Adipose tissue (tissue), 3 donors: ENCODE results near the gene BCAS1. TPM values are rescaled to one million over a fixed set of nuclear protein-coding genes. Genes with fewer than 3 reads are reported as not detected.

Source experiments
- H3K27ac ChIP-seq: one replicate; pipeline ENCODE4 v1.5.1; 2013; ENCODE audit warnings: low read depth, low read length
- WGBS, 3 donors: extraction: QIAGEN DNeasy Blood & Tissue Kit; methylation state at CpG; one replicate each; pipeline ENCODE4 v1.1.7; 2013; 5-methylcytosine and 5-hydroxymethylcytosine counted together
- polyA plus RNA-seq, 3 donors: library from polyadenylated mRNA; stranded (reverse); fragments of 200-250 nt; gene quantifications; one replicate each; pipeline ENCODE4 v1.2.3, GENCODE V29; 2013
- donor health status: healthy with polysubstance abuse.
- donor health status: Bipolar disorder and iron deficiency.
- donor health status: healthy.

BCAS1 gene
- polyA plus RNA-seq, 3 donors, result 0.24 to 4.8 (median 1.9) TPM

GRCh38 chr20:53960579-53961272, 109.7 kb downstream of the BCAS1 start:
- no peak overlapping the region for H3K27ac ChIP-seq
- WGBS, 3 donors, result 43 to 60% (median 45%) methylated on average over 2 of the region's 2 CpGs

GRCh38 chr20:53959911-53960578, 110.3 kb downstream of the BCAS1 start:
- no peak overlapping the region for H3K27ac ChIP-seq
- WGBS, 3 donors, result 57 to 74% (median 67%) methylated on average over 6 of the region's 6 CpGs

- WGBS, 3 donors, result 59 to 72% (median 69%) methylated on average over 5 of the region's 5 CpGs
- H3K27ac ChIP-seq, result no peak overlapping the region
Measured at GRCh38 chr20:53958260-53958659, 112.1 kb downstream of the BCAS1 start.

- 66 to 76% (median 72%) methylated on average over 2 of the region's 2 CpGs for WGBS, 3 donors
- H3K27ac ChIP-seq, result no peak overlapping the region
Measured at GRCh38 chr20:53957451-53958172, 112.8 kb downstream of the BCAS1 start.

- WGBS, 3 donors, result 89 to 91% (median 90%) methylated on average over 4 of the region's 4 CpGs
- no peak overlapping the region for H3K27ac ChIP-seq
Measured at GRCh38 chr20:53956013-53956715, 114.2 kb downstream of the BCAS1 start.

- 78 to 96% (median 93%) methylated on average over 6 of the region's 6 CpGs for WGBS, 3 donors
- H3K27ac ChIP-seq, result no peak overlapping the region
Measured at GRCh38 chr20:53954723-53955658, 115.4 kb downstream of the BCAS1 start.

GRCh38 chr20:53952528-53953096, 117.8 kb downstream of the BCAS1 start:
- no peak overlapping the region for H3K27ac ChIP-seq
- WGBS, 3 donors, result 93 to 97% (median 95%) methylated on average over 4 of the region's 4 CpGs

- WGBS, 3 donors, result 79 to 90% (median 85%) methylated on average over 3 of the region's 3 CpGs
Measured at GRCh38 chr20:53950578-53950977, 119.8 kb downstream of the BCAS1 start.

GRCh38 chr20:53950031-53950430, 120.4 kb downstream of the BCAS1 start:
- 53 to 57% (median 55%) methylated on average over 7 of the region's 7 CpGs for WGBS, 3 donors
- H3K27ac ChIP-seq, result no peak overlapping the region

More at GRCh38 chr20:53950578-53950977, 119.8 kb downstream of the BCAS1 start:
- no peak overlapping the region for H3K27ac ChIP-seq

GRCh38 chr20:53949319-53949839, 121.0 kb downstream of the BCAS1 start:
- WGBS, 3 donors, result 24 to 48% (median 26%) methylated on average over 10 of the region's 10 CpGs
- no peak overlapping the region for H3K27ac ChIP-seq

- no peak overlapping the region for H3K27ac ChIP-seq
- WGBS, 3 donors, result 90 to 95% (median 93%) methylated on average over 11 of the region's 11 CpGs
Measured at GRCh38 chr20:53948383-53949318, 121.7 kb downstream of the BCAS1 start.

GRCh38 chr20:53947501-53948195, 122.7 kb downstream of the BCAS1 start:
- no peak overlapping the region for H3K27ac ChIP-seq
- 89 to 93% (median 91%) methylated on average over 17 of the region's 17 CpGs for WGBS, 3 donors

GRCh38 chr20:53946106-53946505, 124.3 kb downstream of the BCAS1 start:
- H3K27ac ChIP-seq, result no peak overlapping the region
- 79 to 94% (median 82%) methylated on average over 4 of the region's 4 CpGs for WGBS, 3 donors

GRCh38 chr20:53945478-53945877, 124.9 kb downstream of the BCAS1 start:
- no peak overlapping the region for H3K27ac ChIP-seq
- WGBS, 3 donors, result 94 to 98% (median 95%) methylated on average over 2 of the region's 2 CpGs

- WGBS, 3 donors, result 84 to 89% (median 85%) methylated on average over 7 of the region's 7 CpGs
- no peak overlapping the region for H3K27ac ChIP-seq
Measured at GRCh38 chr20:53944796-53945195, 125.6 kb downstream of the BCAS1 start.
